T-helper 2 cell treated with Interferon-gamma antibody and Interleukin-4, amounts not matched to agents 5 μg/mL and 100 μg/mL, for 36 hours (primary cell): ENCODE data around the gene TFDP1.
A peak's percentile ranks its signal among the peaks of the same experiment; 100 is the strongest.

Experiments
- DNase-seq: peaks from one replicate; pipeline ENCODE4 v3.0.0; 2021; ENCODE audit warnings: low spot score
- H3K27ac Mint-ChIP-seq: one replicate; pipeline ENCODE4 v1.8.0; 2021; ENCODE audit warnings: mild to moderate bottlenecking, mixed read lengths
- H3K27me3 Mint-ChIP-seq: one replicate; pipeline ENCODE4 v1.8.0; 2021; ENCODE audit warnings: low read depth, mixed read lengths
- H3K36me3 Mint-ChIP-seq: one replicate; pipeline ENCODE4 v1.8.0; 2021; ENCODE audit warnings: low read depth, mixed read lengths
- H3K4me1 Mint-ChIP-seq: one replicate; pipeline ENCODE4 v1.8.0; 2021; ENCODE audit warnings: low read depth, mixed read lengths
- H3K4me3 Mint-ChIP-seq: one replicate; pipeline ENCODE4 v1.8.0; 2022; ENCODE audit warnings: mild to moderate bottlenecking, moderate library complexity, mixed read lengths
- H3K9me3 Mint-ChIP-seq: one replicate; pipeline ENCODE4 v1.8.0; 2021; ENCODE audit warnings: mixed read lengths

TFDP1 gene

DNA sequence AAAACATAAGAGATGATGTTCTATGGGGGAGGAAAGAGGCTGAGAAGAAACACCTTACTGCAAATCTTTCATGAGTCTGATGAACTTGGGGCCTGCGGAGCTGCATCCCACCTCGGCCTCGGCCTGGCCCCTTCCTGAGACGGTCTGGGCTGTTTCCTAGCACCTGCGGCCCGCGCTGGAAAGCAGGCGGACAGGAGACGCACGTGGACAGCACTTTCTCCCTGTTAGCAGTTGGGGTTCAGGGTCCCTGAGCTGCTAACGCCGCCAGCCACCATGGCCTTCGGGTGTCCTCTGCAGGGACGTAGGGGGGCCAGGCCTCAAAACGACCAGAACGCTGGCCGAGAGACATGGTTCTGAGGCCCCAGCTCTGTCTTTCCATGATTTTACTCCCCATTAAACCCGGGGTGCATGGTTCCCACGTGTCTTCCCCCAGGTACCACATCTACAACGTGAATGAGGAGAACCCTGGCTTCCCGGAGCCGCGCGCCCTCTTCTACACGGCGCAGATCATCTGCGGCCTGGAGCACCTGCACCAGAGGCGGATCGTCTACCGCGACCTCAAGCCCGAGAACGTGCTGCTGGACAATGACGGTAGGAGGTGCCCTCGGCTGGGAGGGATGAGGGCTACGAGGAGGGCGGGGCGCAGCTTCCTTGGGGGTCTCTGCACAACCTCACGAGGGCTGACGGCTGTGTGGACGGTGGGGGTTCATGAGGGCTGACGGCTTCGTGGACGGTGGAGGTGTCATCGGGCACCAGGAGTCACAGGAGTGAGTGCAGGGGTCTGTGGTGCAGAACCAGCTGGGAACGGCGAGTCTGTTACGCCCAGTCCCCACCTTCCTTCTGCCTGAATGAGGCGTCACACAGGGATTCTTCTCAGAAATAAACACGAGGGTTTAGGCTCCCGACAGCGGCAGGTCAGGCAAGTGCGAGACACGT is 86.8 kb downstream of the TFDP1 start:
- Mint-ChIP-seq H3K27ac (no peak overlapping the region), H3K36me3 (no peaks in the 10 kb centered on the region), H3K9me3 (peaks cover 5% of the 10 kb centered on the region), H3K4me1 (peaks cover 2% of the 10 kb centered on the region), H3K27me3 (no peaks in the 10 kb centered on the region), H3K4me3 (no peak overlapping the region)
- no peak for DNase-seq

DNA sequence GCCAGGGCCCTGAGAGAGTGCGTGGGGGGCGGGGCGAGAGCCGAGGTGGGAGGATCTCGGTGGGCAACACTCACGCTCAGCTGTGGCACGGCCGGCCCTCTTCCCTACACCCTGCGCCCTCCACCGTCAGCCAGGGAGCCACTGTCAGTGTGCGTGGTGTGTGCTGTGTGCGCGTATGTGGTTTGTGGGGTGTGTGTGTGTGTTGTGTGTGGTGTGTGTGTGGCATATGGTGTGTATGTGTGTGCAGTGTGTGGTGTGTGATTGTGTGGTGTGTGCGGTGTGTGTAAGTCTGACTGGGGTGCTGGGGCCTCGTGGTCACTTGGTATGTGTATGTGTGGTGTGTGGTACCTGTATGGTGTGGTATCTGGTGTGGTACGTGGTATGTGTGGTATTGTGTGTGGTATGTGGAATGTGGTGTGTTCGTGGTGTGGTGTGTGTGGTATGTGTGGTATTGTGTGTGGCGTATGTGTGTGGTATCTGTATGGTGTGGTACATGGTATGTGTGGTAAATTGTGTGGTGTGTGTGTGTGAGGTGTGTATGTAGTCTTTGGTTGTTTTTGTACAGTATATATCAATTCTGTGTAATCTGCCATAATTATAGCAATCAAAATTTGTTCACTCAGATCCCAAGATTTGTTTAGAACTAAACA is 87.6 kb downstream of the TFDP1 start:
- Mint-ChIP-seq H3K4me3 (no peak overlapping the region), H3K27me3 (no peaks in the 10 kb centered on the region), H3K36me3 (no peaks in the 10 kb centered on the region), H3K27ac (peak overlapping the region; percentile 9), H3K9me3 (peaks cover 5% of the 10 kb centered on the region), H3K4me1 (peaks cover 2% of the 10 kb centered on the region)
- no peak for DNase-seq
